HG03575 (cell line): ENCODE results near the gene OCA2.
"Not testable (repeated sequence)": the region's sequence is repeated elsewhere in the genome, so short reads cannot be mapped to it uniquely, and the experiment has no call there.

ENCODE experiments used
- ATAC-seq: cut with Tn5 transposase; IDR thresholded peaks from one replicate; pipeline ENCODE4 v1.9.1; 2021; ENCODE audit not compliant: unreplicated experiment, insufficient number of reproducible peaks, low FRiP score; ENCODE audit errors: extremely low read depth

Gene OCA2

DNA sequence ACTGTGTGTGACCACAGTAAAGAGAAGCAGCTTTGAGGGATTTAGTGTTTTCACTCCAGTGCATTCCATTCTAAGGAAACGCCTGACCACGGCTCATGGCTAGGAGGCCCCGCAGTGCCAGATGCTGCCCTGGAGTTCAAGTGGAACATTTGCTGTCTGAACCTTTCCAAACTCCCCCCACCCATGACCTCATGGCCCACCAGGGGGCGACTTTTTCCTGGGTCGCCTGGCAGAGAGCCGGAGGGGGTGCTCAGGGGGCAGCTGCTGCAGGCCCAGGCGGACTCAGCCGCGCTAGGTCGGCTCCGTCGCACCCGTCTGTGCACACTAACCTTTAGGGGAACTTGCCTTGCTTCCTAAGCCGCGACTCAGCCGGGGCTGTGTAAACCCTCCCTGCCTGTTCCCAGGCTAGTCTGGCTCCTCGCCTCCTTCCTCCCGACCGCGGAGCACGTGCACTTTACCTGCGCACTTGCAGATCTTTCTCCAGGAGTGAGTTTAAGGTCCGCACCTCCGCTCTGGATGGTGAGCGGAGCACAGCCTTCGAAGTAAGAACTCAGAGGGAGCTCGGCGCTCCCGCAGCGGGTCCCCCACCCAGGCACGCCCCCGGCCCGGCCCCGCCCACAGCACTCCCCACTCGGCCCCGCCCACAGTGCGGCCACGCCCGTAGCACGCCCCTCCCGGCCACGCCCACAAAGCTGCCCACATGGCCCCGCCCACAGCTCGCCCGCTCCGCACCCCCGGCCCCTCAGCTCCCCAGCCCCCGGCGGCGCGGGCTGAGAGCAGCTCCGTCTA, at the start of gene OCA2:
OCA2 (minus strand) TSS at position 550 of the 789 bp plus-strand sequence. CDS start 17,441 bp downstream, outside the sequence.
- no peak for ATAC-seq

DNA sequence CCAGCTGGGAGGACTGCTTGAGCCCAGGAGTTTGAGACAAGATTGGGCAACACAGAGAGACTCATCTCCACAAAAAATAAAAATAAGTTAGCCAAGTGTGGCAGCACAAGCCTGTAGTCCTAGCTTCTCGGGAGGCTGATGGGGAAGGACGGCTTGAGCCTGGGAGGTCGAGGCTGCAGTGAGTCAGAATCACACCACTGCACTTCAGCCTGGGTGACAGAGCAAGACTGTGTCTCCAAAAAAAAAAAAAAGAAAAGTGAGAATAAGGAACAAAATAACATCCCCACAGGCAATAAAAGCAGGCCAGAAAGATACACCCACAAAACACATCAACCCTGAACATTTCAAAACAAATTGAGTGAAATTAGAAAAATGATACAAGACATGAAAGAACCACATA, 48.7 kb upstream of the OCA2 start:
- no peak for ATAC-seq

DNA sequence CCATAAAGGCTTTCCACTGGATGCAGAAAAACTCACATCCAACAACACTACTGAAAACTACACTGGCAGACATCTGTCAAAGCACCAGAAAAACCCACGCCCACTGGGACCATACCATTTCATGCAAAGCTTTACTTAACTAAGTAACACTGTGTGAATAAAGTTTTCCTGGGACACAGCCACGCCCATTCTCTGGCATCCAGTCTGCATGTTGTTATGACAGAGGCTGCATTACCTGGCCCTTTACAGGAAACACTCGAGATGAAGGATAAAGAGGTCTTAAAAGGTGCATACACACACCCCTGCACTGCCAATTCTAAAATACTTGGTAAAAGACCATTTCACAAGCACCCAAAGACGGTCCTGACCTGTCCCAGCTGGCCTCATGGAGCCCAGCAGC, 46.3 kb upstream of the OCA2 start:
- ATAC-seq, result not testable (repeated sequence)

- no peak for ATAC-seq
Observed at GRCh38 chr15:28140062-28140461, 40.9 kb upstream of the OCA2 start.

DNA sequence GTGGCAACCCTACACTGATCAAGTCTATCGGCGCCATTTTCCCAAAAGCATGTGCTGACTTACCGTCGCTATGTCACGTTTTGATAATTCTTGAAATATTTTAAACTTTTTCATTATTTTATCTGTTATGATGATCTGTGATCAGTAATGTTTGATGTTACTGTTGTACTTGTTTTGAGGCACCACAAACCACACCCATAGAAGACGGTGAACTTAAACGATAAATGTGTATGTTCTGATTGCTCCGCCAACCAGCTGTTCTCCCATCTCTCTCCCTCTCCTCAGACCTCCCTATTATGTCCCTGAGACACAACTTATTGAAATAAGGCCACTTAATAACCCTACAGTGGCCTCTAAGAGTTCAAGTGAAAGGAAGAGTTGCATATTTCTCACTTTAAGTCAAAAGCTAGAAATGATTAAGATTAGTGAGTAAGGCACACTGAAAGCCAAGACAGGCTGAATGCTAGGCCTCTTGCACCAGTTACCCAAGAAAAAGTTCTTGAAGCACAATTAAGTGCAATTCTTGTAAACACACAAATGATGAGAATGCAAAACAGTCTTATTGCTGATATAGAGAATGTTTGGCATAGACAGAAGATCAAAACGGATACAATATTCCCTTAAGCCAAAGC, 38.4 kb upstream of the OCA2 start:
- ATAC-seq, result not testable (repeated sequence)

- ATAC-seq, result peak; percentile 95
Observed at GRCh38 chr15:28136236-28136904, 37.3 kb upstream of the OCA2 start.

DNA sequence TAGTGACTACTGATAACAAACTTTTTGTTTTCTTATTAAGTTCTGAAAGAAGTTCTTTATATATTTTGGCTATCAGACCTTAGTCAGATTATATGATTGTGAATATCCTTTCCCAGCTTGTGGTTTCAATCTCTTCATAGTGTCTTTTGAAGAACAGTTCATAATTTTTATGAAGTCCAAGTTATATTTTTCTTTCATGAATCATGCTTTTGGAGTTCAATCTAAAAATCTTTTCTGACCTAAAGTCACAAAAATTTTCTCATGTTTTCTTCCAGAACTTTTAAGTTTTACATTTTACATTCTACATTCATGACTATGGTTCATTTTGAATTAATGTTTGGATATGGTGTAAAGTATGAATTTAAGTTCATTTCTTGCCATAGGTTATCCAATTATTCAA, 34.2 kb upstream of the OCA2 start:
- no peak for ATAC-seq

DNA sequence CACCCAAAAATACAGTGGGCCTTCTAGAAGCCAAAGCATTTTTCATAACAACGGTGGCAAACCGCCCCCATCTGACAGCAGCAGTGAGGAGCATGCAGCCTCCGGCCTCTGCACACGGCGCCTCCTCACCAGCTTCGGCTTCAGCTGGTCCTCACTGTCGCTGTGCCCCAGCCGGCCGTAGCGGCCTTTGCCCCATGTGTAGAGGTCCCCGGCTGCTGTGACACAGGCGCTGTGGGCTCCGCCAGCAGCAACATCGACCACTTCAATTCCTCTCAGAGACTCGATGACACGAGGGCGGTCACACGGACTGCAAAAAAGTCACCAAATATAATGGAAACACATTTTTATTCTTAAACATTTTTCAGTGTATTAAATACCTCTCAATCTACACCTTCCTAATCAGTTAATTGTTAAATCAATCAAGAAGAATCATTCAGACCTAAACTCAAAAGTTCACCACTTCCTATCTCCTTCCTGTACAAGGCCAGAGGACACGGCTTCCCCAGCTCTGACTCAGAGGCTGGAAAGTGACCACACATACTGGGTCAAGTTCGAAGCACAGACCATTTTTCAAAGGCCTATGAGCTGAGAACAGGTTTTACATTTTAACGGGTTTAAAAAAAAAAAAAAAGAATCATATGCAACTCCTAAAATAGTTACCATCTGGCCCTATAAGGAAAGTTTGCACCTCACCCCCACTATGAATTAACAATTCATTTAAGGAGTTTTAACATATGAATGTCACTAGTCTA, 33.6 kb upstream of the OCA2 start:
- no peak for ATAC-seq

DNA sequence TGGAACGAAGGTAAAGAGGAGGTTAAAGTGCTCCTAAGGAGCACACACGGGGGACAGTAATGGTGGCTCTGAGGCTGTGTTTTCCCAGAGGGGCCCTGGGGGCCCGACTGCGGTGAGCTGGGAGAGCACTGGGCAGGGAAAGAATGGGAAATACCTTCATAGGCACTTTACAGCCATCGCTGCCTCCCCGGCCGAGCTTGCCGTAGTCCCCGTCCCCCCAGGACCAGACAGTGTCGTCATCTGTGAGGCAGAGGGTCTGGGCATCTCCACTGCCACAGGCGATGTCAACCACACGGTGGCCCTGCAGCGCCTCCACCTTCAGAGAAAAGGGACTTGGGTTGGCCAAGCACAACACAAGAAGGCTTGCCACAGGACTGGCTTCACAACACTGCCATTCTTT, 32.8 kb upstream of the OCA2 start:
- ATAC-seq, result no peak

GRCh38 chr15:28131400-28131799, 32.3 kb upstream of the OCA2 start:
- ATAC-seq, result no peak

- no peak for ATAC-seq
Observed at GRCh38 chr15:28130651-28131050, 31.5 kb upstream of the OCA2 start.

- no peak for ATAC-seq
Observed at GRCh38 chr15:28129231-28129848, 30.2 kb upstream of the OCA2 start.

DNA sequence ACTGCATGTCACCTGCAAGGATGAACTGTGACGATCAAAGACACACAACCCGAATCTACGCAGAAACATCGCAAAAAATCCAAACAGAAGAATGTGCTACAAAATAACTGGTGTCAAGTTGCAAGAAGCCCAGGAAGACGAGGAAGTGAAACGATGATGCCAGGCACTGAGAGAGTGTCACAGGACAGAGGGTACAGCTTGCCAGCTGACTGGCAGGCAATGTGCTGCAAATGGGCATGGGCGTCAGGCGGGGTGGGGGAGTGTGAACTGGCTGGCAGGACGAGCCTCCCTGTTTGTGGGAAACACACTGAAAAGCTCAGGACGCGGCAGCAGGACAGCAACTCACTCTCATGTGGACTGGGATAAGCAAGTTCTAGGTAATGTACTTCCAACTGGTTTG, 28.9 kb upstream of the OCA2 start:
- ATAC-seq, result no peak

- no peak for ATAC-seq
Observed at GRCh38 chr15:28127036-28127435, 27.9 kb upstream of the OCA2 start.

GRCh38 chr15:28125673-28126651, 26.8 kb upstream of the OCA2 start:
- no peak for ATAC-seq

GRCh38 chr15:28124841-28125240, 25.7 kb upstream of the OCA2 start:
- ATAC-seq, result no peak

DNA sequence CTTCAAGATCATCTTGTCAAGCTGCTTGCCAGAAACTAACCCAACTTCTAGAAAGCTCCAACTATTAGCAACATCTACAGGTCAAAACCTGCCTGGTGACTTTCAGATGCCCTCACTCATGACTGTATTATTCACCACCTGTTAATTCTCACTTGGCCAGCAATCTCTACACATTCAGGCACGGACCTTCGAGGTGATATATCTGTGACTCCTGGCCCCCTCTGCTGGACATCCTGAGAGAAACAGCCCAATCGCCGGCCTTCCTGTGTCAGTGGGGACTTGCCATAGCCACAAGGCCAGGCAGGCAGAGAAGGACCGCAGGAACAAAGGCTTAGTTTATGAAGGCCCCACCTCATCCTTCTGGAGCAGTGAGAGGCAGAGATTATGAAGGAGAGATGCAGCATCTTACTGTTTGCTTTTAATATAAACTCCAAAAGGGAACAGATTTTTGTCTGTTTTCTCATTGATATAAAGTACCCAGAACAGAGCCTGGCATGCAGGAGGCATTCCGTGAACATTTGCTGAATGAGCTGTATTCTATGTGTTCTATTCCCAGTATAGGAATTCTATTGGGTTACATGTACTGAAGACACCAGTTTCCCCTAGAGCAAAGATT, 24.4 kb upstream of the OCA2 start:
- ATAC-seq, result no peak
